ENCODE measurements around the gene ZRSR2. TPM values are rescaled to one million over a fixed set of nuclear protein-coding genes. Genes with fewer than 3 reads are reported as not detected.

Gene ZRSR2
- total and polyA plus RNA-seq, 2 of the 13 experiments (the other 11 are each of a cell fraction or from before 2014, with no cell fraction given), result 3.6 to 4.9 TPM

DNA sequence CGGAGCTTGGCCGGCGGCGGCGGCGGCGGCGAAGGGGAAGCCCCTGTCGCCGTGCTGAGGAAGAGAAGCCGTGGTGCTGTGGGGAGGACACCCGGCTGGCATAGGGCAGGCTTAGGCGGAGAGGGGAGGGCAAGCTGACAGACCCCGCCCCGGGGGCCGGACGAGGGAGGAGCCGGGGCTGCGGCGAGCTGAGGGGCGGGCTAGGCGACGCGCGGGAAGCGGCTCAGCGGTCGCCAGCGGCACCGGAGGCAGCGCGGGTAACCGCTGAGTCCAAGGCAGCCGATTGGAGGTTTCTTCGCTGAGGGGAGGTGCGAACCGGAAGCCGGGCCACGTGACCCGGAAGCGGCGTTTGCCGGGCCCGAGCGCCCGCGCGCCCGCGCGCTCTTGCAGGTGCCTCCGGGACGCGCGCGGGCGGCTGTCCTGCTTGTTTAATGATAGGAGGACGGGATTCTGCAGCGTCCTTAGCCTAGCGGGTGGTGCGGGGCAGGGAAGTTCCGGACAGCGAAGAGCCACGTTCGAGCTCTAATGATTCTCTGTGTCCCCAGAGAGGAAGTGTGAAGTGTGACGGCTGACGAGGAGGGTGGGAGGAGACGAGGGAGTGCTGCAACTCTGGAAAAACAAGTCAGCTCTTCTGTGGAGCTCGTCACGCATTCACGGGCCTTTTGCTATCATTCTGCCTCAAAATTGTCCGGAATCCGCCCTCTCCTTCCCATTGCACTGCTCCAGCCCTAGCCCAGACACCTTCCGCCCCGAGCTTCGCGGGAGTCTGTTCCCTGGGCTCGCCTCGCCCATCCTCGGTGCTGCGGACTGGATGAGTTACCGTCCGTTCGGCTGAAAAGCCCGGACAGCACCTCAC lies 64.7 kb downstream of the ZRSR2 start, which contains the start of gene AP1S2 (continued):
- TF ChIP-seq NPAS2 (CRISPR knock-in tag; IDR thresholded peaks at IDR 0.05; ENCODE audit: borderline replicate concordance) (no peak), GABPA (IDR thresholded peaks at IDR 0.05; ENCODE audit: low read depth, low read length) (peak; percentile 69), GABPA (CRISPR knock-in tag; IDR thresholded peaks at IDR 0.05; ENCODE audit: low read depth) (peak; percentile 48), NRL (CRISPR knock-in tag; IDR thresholded peaks at IDR 0.05; ENCODE audit: borderline replicate concordance) (no peak), ZNF546 (CRISPR knock-in tag; conservative IDR thresholded peaks at IDR 0.05) (no peak), RNF2 (conservative IDR thresholded peaks at IDR 0.05; ENCODE audit: low read depth) (peak; percentile 65), ZZZ3 (CRISPR knock-in tag; IDR thresholded peaks at IDR 0.05; ENCODE audit: borderline replicate concordance) (no peak), ZNF235 (CRISPR knock-in tag; IDR thresholded peaks at IDR 0.05; ENCODE audit: borderline replicate concordance) (no peak), MED13 (CRISPR knock-in tag; IDR thresholded peaks at IDR 0.05) (no peak), ZMYM4 (CRISPR knock-in tag; IDR thresholded peaks at IDR 0.05) (peak; percentile 36; the same call in 1 of the 2 replicates), NFYB (CRISPR knock-in tag; IDR thresholded peaks at IDR 0.05) (peak; percentile 75), TP53 (CRISPR knock-in tag; conservative IDR thresholded peaks at IDR 0.05) (no peak), JDP2 (CRISPR knock-in tag; IDR thresholded peaks at IDR 0.05; ENCODE audit: borderline replicate concordance) (no peak), ZNF230 (CRISPR knock-in tag; IDR thresholded peaks at IDR 0.05) (no peak), SP2 (CRISPR knock-in tag; IDR thresholded peaks at IDR 0.05) (peak; percentile 75), ZNF326 (CRISPR knock-in tag; IDR thresholded peaks at IDR 0.05; ENCODE audit: borderline replicate concordance) (no peak), TMF1 (CRISPR knock-in tag; IDR thresholded peaks at IDR 0.05; ENCODE audit: low read depth) (no peak), GABPB1 (CRISPR knock-in tag; IDR thresholded peaks at IDR 0.05) (peak; percentile 90), SP4 (CRISPR knock-in tag; IDR thresholded peaks at IDR 0.05) (peak; percentile 43; the same call in 1 of the 2 replicates), NKX3-1 (CRISPR knock-in tag; IDR thresholded peaks at IDR 0.05) (0 out of 2 replicates have a peak, but pooled peaks have one; percentile 58), FOXK1 (CRISPR knock-in tag; IDR thresholded peaks at IDR 0.05; ENCODE audit: borderline replicate concordance, low read depth) (no peak; the same call in 1 of the 2 replicates), ZNF749 (CRISPR knock-in tag; IDR thresholded peaks at IDR 0.05; ENCODE audit: borderline replicate concordance) (no peak), ZNF292 (CRISPR knock-in tag; IDR thresholded peaks at IDR 0.05; ENCODE audit: borderline replicate concordance, low read depth) (no peak), PPARG (CRISPR knock-in tag; conservative IDR thresholded peaks at IDR 0.05) (no peak), JARID2 (CRISPR knock-in tag; IDR thresholded peaks at IDR 0.05; ENCODE audit: insufficient replicate concordance) (no peak)
- TF ChIP-seq, protein P1, sequence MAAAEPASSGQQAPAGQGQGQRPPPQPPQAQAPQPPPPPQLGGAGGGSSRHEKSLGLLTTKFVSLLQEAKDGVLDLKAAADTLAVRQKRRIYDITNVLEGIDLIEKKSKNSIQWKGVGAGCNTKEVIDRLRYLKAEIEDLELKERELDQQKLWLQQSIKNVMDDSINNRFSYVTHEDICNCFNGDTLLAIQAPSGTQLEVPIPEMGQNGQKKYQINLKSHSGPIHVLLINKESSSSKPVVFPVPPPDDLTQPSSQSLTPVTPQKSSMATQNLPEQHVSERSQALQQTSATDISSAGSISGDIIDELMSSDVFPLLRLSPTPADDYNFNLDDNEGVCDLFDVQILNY (CRISPR knock-in tag; conservative IDR thresholded peaks at IDR 0.05), result 0 out of 2 replicates have a peak, but pooled peaks have one; percentile 32
- TF ChIP-seq, protein P2, sequence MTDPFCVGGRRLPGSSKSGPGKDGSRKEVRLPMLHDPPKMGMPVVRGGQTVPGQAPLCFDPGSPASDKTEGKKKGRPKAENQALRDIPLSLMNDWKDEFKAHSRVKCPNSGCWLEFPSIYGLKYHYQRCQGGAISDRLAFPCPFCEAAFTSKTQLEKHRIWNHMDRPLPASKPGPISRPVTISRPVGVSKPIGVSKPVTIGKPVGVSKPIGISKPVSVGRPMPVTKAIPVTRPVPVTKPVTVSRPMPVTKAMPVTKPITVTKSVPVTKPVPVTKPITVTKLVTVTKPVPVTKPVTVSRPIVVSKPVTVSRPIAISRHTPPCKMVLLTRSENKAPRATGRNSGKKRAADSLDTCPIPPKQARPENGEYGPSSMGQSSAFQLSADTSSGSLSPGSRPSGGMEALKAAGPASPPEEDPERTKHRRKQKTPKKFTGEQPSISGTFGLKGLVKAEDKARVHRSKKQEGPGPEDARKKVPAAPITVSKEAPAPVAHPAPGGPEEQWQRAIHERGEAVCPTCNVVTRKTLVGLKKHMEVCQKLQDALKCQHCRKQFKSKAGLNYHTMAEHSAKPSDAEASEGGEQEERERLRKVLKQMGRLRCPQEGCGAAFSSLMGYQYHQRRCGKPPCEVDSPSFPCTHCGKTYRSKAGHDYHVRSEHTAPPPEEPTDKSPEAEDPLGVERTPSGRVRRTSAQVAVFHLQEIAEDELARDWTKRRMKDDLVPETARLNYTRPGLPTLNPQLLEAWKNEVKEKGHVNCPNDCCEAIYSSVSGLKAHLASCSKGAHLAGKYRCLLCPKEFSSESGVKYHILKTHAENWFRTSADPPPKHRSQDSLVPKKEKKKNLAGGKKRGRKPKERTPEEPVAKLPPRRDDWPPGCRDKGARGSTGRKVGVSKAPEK (CRISPR knock-in tag; IDR thresholded peaks at IDR 0.05; ENCODE audit: borderline replicate concordance), result 0 out of 2 replicates have a peak, but pooled peaks have one; percentile 57
- TF ChIP-seq, protein P3, sequence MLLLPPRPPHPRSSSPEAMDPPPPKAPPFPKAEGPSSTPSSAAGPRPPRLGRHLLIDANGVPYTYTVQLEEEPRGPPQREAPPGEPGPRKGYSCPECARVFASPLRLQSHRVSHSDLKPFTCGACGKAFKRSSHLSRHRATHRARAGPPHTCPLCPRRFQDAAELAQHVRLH (CRISPR knock-in tag; IDR thresholded peaks at IDR 0.05; ENCODE audit: borderline replicate concordance, low read depth), result no peak

Measured in HepG2 (cell line).